Measurements from ENCODE around the gene RUFY4. TPM values are rescaled to one million over a fixed set of nuclear protein-coding genes. Genes with fewer than 3 reads are reported as not detected.

Gene RUFY4
- total RNA-seq, 4 donors from 2014 or later, result 0.11 TPM; not detected in 3

DNA sequence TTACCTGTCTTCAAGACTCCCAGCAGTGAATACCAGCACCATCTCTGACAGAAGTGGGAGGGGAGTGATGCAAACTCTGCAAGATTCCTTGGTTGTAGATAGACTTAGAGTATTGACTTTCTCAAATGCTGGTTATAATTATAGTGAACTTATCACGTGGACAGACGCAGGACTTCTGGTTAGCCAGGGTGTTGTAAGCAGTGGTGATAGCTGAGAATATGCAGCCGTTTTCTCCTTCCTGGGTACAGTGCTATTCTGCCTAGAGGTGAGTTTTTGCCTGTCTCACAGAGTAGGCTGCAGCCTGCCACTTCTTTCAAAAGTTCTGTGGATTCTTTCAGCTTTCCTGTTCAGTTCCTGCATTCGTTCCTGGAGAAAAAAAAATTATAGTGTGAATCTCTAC lies 56.0 kb downstream of the RUFY4 start:
- Histone ChIP-seq H3K36me3 (no peaks in the 10 kb centered on the region), H3K9me3 (peaks cover 0 to 27% (median 19%) of the 10 kb centered on the region in 4 donors), H3K4me3 (no peak overlapping the region), H3K27ac (replicated peaks in 1 of 4) (no peak overlapping the region), H3K4me1 (no peaks in the 10 kb centered on the region), H3K27me3 (peaks cover 0 to 20% (median 0%) of the 10 kb centered on the region in 4 donors)
- DNase-seq (ENCODE audit: extremely low spot score), result no peak
- TF ChIP-seq POLR2AphosphoS5 (IDR thresholded peaks at IDR 0.05) (no peak), EP300 (IDR thresholded peaks at IDR 0.05) (no peak), POLR2A (IDR thresholded peaks at IDR 0.05; ENCODE audit: low read depth) (no peak)
- TF ChIP-seq, protein P1, sequence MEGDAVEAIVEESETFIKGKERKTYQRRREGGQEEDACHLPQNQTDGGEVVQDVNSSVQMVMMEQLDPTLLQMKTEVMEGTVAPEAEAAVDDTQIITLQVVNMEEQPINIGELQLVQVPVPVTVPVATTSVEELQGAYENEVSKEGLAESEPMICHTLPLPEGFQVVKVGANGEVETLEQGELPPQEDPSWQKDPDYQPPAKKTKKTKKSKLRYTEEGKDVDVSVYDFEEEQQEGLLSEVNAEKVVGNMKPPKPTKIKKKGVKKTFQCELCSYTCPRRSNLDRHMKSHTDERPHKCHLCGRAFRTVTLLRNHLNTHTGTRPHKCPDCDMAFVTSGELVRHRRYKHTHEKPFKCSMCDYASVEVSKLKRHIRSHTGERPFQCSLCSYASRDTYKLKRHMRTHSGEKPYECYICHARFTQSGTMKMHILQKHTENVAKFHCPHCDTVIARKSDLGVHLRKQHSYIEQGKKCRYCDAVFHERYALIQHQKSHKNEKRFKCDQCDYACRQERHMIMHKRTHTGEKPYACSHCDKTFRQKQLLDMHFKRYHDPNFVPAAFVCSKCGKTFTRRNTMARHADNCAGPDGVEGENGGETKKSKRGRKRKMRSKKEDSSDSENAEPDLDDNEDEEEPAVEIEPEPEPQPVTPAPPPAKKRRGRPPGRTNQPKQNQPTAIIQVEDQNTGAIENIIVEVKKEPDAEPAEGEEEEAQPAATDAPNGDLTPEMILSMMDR (IDR thresholded peaks at IDR 0.05), result no peak
- WGBS, result 31% methylated on average over 4 of the region's 4 CpGs
- intact Hi-C loops (cut with DNase I), result no loop called here

DNA sequence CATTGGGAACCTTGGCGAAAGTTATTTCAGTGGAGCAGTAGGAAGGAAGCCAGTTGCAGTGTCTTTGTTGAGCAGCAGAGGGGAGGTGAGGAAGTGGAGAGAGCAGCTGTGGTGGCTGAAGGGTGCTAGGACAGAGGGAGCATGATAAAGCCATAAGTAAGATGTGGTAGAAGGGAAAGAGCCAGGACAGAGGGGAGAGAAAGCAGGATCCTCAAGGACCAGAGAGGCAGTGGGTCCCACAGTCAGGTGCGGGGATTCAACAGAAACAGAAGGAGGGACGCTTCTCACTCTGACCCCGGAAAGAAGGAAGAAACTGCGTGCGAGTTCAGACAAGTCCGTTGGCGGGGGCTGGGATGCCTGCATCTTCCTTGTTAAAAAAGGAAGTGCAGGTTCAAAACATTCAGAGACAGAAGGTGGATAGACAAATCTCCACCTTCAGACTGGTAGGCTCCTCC lies 56.6 kb downstream of the RUFY4 start, which contains the start of gene CXCR2:
TSS of gene CXCR2 (plus strand) at position 403 of the 455 bp plus-strand sequence. CDS start 8,774 bp downstream, outside the sequence.
- Histone ChIP-seq H3K27me3 (peaks cover 0 to 20% (median 0%) of the 10 kb centered on the region in 4 donors), H3K27ac (replicated peaks in 1 of 4) (no peak within 1 kb of the TSS), H3K36me3 (no peaks in the 10 kb centered on the region), H3K4me3 (no peak within 1 kb of the TSS), H3K9me3 (peaks cover 0 to 26% (median 19%) of the 10 kb centered on the region in 4 donors), H3K4me1 (no peaks in the 10 kb centered on the region)
- intact Hi-C loops (cut with DNase I), result no loop called here
- no peak for TF ChIP-seq EP300 (IDR thresholded peaks at IDR 0.05)
- no peak for TF ChIP-seq POLR2AphosphoS5 (IDR thresholded peaks at IDR 0.05)
- WGBS, result 54% methylated on average over 8 of the region's 8 CpGs
- no peak for DNase-seq (ENCODE audit: extremely low spot score)

GRCh38 chr2:218127929-218128455 lies 58.9 kb downstream of the RUFY4 start:
- TF ChIP-seq POLR2A (IDR thresholded peaks at IDR 0.05; ENCODE audit: low read depth) (no peak), EP300 (IDR thresholded peaks at IDR 0.05) (no peak), POLR2AphosphoS5 (IDR thresholded peaks at IDR 0.05) (no peak)
- TF ChIP-seq, protein P1 (IDR thresholded peaks at IDR 0.05), result no peak
- no peaks in the 10 kb centered on the region for H3K36me3 ChIP-seq

GRCh38 chr2:218128781-218129457 lies 59.9 kb downstream of the RUFY4 start:
- no peaks in the 10 kb centered on the region for H3K4me1 ChIP-seq
- no peaks in the 10 kb centered on the region for H3K36me3 ChIP-seq
- H3K27ac ChIP-seq (replicated peaks in 1 of 4), result no peak overlapping the region
- 80% methylated on average over 6 of the region's 6 CpGs for WGBS
- no peaks in the 10 kb centered on the region for H3K9me3 ChIP-seq
- H3K27me3 ChIP-seq, result peaks cover 0 to 25% (median 0%) of the 10 kb centered on the region in 4 donors
- intact Hi-C loops (cut with DNase I), result no loop called here
- no peak overlapping the region for H3K4me3 ChIP-seq
- TF ChIP-seq, protein P1 (IDR thresholded peaks at IDR 0.05), result no peak
- TF ChIP-seq EP300 (IDR thresholded peaks at IDR 0.05), result no peak
- no peak for DNase-seq (ENCODE audit: extremely low spot score)

More at GRCh38 chr2:218127929-218128455, 58.9 kb downstream of the RUFY4 start:
- peaks cover 0 to 3% (median 2%) of the 10 kb centered on the region in 4 donors for H3K9me3 ChIP-seq
- DNase-seq (ENCODE audit: extremely low spot score), result no peak
- no peak overlapping the region for H3K4me3 ChIP-seq
- H3K27me3 ChIP-seq, result peaks cover 0 to 20% (median 0%) of the 10 kb centered on the region in 4 donors
- no peaks in the 10 kb centered on the region for H3K4me1 ChIP-seq
- intact Hi-C loops (cut with DNase I), result no loop called here
- 91% methylated on average over 3 of the region's 3 CpGs for WGBS
- H3K27ac ChIP-seq (replicated peaks in 1 of 4), result no peak overlapping the region

GRCh38 chr2:218129458-218130135 lies 60.5 kb downstream of the RUFY4 start:
- Histone ChIP-seq H3K27ac (replicated peaks in 1 of 4) (no peak overlapping the region), H3K27me3 (peaks cover 0 to 22% (median 0%) of the 10 kb centered on the region in 4 donors), H3K36me3 (no peaks in the 10 kb centered on the region), H3K9me3 (no peaks in the 10 kb centered on the region), H3K4me1 (no peaks in the 10 kb centered on the region), H3K4me3 (no peak overlapping the region)
- 91% methylated on average over 6 of the region's 6 CpGs for WGBS
- TF ChIP-seq, protein P1 (IDR thresholded peaks at IDR 0.05), result no peak
- TF ChIP-seq EP300 (IDR thresholded peaks at IDR 0.05), result no peak
- TF ChIP-seq POLR2A (IDR thresholded peaks at IDR 0.05; ENCODE audit: low read depth), result no peak
- TF ChIP-seq POLR2AphosphoS5 (IDR thresholded peaks at IDR 0.05), result no peak
- no peak for DNase-seq (ENCODE audit: extremely low spot score)
- intact Hi-C loops (cut with DNase I), result no loop called here

Measured in esophagus muscularis mucosa (tissue), 4 donors.